ENCODE data around the gene CDC37. TPM values are rescaled to one million over a fixed set of nuclear protein-coding genes. Genes with fewer than 3 reads are reported as not detected.

CDC37 gene
- total RNA-seq, 1 donor from 2014 or later = 142 TPM

DNA sequence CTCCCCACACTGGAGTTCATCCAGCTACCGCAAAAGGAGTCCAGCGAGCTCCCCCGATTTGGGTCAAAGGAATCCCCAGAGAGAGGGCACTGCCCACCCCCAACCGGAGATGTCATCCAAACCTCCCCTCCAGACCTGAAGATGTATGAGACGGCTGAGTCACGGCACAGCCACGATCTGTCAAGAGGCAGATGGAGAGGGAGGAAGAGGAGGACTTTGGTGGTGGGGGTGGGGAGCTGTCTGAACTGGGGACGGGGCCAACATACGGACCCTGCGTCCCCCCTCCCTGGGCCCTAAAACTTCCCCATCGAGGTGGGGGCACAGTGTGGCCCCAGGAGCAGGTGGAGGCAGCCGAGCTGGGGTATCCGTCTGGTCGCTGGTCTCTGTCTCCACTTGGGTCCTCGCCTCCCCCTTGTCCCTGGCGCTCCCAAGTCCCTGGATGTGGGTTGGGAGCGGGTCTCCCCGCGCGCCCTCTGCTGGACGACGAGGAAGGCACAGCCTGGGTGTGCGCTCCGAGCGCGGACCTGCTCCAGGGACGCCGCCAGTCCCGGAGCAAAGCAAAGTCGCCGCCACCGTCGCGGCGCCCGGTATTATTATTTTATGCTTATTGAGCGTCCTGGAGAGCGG lies 20.8 kb upstream of the CDC37 start:
- Mint-ChIP-seq H3K27me3 (ENCODE audit: insufficient read depth, low read depth) (peaks cover 72% of the 10 kb centered on the region), H3K36me3 (no peaks in the 10 kb centered on the region), H3K4me3 (peak overlapping the region; percentile 13), H3K9me3 (no peaks in the 10 kb centered on the region), H3K4me1 (peaks cover 22% of the 10 kb centered on the region), H3K27ac (no peak overlapping the region)
- Histone ChIP-seq H3K9ac (no peak overlapping the region), H3K4me2 (peak overlapping the region; percentile 71), H3K27me3 (peaks cover 100% of the 10 kb centered on the region), H3K79me2 (ENCODE audit: low read depth) (no peaks in the 10 kb centered on the region), H3K9me3 (ENCODE audit: low read depth) (no peaks in the 10 kb centered on the region), H3K27ac (no peak overlapping the region), H3K4me3 (peak overlapping the region; percentile 35), H3K36me3 (no peaks in the 10 kb centered on the region), H4K20me1 (ENCODE audit: low read depth) (peaks cover 37% of the 10 kb centered on the region), H2AFZ (replicated peaks) (peak overlapping the region; percentile 41), H3K4me1 (no peaks in the 10 kb centered on the region), H3F3A (ENCODE audit: low read depth) (peaks cover 51% of the 10 kb centered on the region)
- TF ChIP-seq EZH2 (IDR thresholded peaks at IDR 0.05) (no peak), EZH2phosphoT487 (IDR thresholded peaks at IDR 0.05) (no peak)
- TF ChIP-seq, protein P1, sequence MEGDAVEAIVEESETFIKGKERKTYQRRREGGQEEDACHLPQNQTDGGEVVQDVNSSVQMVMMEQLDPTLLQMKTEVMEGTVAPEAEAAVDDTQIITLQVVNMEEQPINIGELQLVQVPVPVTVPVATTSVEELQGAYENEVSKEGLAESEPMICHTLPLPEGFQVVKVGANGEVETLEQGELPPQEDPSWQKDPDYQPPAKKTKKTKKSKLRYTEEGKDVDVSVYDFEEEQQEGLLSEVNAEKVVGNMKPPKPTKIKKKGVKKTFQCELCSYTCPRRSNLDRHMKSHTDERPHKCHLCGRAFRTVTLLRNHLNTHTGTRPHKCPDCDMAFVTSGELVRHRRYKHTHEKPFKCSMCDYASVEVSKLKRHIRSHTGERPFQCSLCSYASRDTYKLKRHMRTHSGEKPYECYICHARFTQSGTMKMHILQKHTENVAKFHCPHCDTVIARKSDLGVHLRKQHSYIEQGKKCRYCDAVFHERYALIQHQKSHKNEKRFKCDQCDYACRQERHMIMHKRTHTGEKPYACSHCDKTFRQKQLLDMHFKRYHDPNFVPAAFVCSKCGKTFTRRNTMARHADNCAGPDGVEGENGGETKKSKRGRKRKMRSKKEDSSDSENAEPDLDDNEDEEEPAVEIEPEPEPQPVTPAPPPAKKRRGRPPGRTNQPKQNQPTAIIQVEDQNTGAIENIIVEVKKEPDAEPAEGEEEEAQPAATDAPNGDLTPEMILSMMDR (IDR thresholded peaks at IDR 0.05) = peak; percentile 94
- peak; percentile 90 for DNase-seq (ENCODE audit: low spot score)

DNA sequence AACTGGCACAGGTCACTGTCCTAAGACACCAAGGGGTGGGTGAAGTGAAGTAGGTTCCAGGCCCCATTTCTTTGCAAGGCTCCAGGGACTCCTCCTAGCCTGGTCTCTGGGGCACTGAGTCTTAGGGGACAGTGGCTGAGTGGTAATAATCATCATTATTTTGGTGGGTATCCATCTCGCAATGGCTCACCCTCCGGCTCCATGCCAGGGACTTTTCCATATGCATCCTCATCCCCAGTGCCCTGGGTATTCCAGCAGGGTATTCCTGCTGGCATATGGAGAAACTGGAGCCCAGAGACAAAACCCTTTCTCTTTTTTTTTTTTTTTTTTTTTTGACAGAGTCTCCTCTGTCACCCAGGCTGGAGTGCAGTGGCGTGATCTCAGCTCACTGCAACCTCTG lies 19.5 kb upstream of the CDC37 start:
- Mint-ChIP-seq H3K4me3 (no peak overlapping the region), H3K36me3 (no peaks in the 10 kb centered on the region), H3K9me3 (no peaks in the 10 kb centered on the region), H3K27ac (no peak overlapping the region), H3K27me3 (ENCODE audit: insufficient read depth, low read depth) (peaks cover 67% of the 10 kb centered on the region), H3K4me1 (peaks cover 32% of the 10 kb centered on the region)
- Histone ChIP-seq H3K4me1 (peaks cover 9% of the 10 kb centered on the region), H3K79me2 (ENCODE audit: low read depth) (no peaks in the 10 kb centered on the region), H4K20me1 (ENCODE audit: low read depth) (peaks cover 37% of the 10 kb centered on the region), H3K4me3 (no peak overlapping the region), H3K9ac (no peak overlapping the region), H3K27me3 (peaks cover 100% of the 10 kb centered on the region), H3K27ac (no peak overlapping the region), H3K4me2 (no peak overlapping the region), H3F3A (ENCODE audit: low read depth) (peaks cover 59% of the 10 kb centered on the region), H2AFZ (replicated peaks) (no peak overlapping the region), H3K9me3 (ENCODE audit: low read depth) (no peaks in the 10 kb centered on the region), H3K36me3 (no peaks in the 10 kb centered on the region)
- no peak for DNase-seq (ENCODE audit: low spot score)
- TF ChIP-seq EZH2 (IDR thresholded peaks at IDR 0.05) = no peak
- TF ChIP-seq, protein P1 (IDR thresholded peaks at IDR 0.05) = no peak
- no peak for TF ChIP-seq EZH2phosphoT487 (IDR thresholded peaks at IDR 0.05)

DNA sequence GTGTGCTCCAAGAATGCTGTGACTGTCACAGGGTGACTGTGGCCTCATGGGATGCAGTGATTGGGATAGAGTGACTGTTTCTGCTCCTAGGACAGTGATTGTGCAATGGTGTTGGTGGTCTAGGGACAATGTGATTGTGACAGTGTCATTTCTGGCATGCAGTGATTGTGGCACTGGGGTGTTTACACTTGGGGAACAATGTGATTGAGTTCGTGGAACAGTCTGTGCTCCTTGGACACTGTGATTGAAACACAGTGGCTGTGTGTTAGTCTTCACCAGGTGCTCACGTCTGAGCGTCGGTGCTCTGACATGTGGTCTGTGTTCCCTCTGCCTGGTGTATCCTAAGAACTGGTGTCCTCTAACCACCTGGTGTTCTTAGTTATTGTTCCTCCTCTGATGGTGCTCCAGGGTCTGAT lies 18.7 kb upstream of the CDC37 start:
- peak overlapping the region; percentile 84 for H3K4me3 Mint-ChIP-seq
- DNase-seq (ENCODE audit: low spot score) = no peak
- H3K4me1 ChIP-seq = peaks cover 13% of the 10 kb centered on the region
- H3K27ac ChIP-seq = no peak overlapping the region
- no peak overlapping the region for H3K4me3 ChIP-seq
- no peak for TF ChIP-seq EZH2phosphoT487 (IDR thresholded peaks at IDR 0.05)
- TF ChIP-seq, protein P1 (IDR thresholded peaks at IDR 0.05) = no peak
- no peak for TF ChIP-seq EZH2 (IDR thresholded peaks at IDR 0.05)
- H3K27me3 ChIP-seq = peaks cover 100% of the 10 kb centered on the region
- no peak overlapping the region for H3K9ac ChIP-seq
- no peak overlapping the region for H3K27ac Mint-ChIP-seq
- H4K20me1 ChIP-seq (ENCODE audit: low read depth) = peaks cover 41% of the 10 kb centered on the region
- peaks cover 36% of the 10 kb centered on the region for H3K4me1 Mint-ChIP-seq
- H3K4me2 ChIP-seq = no peak overlapping the region
- H3K9me3 ChIP-seq (ENCODE audit: low read depth) = no peaks in the 10 kb centered on the region
- H2AFZ ChIP-seq (replicated peaks) = no peak overlapping the region
- no peaks in the 10 kb centered on the region for H3K36me3 ChIP-seq
- no peaks in the 10 kb centered on the region for H3K79me2 ChIP-seq (ENCODE audit: low read depth)
- H3F3A ChIP-seq (ENCODE audit: low read depth) = peaks cover 66% of the 10 kb centered on the region
- H3K27me3 Mint-ChIP-seq (ENCODE audit: insufficient read depth, low read depth) = peaks cover 62% of the 10 kb centered on the region
- H3K36me3 Mint-ChIP-seq = no peaks in the 10 kb centered on the region
- H3K9me3 Mint-ChIP-seq = no peaks in the 10 kb centered on the region

Measured in neural progenitor cell (in vitro differentiated cells).